Measurements from ENCODE around the gene FBXL2. TPM values are rescaled to one million over a fixed set of nuclear protein-coding genes. Genes with fewer than 3 reads are reported as not detected.

FBXL2 gene
- total RNA-seq, 1 experiment from 2014 or later: 9.8 TPM

DNA sequence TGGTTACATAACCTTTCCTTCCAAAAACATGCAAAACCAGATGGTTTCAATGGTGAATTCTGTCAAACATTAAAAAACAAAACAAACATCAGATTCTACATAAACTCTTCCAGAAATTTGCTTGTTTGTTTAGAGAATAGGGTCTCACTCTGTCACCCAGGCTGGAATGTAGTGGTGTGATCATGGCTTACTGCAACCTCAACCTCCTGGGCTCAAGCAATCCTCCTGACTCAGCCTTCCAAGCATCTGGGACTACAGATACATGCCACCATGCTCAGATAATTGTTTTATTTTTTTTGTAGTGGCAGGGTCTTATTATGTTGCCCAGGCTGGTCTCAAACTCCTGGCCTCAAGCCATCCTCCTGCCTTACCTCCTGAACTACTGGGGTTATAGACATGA is 36.1 kb downstream of the FBXL2 start:
- TF ChIP-seq, protein P1, sequence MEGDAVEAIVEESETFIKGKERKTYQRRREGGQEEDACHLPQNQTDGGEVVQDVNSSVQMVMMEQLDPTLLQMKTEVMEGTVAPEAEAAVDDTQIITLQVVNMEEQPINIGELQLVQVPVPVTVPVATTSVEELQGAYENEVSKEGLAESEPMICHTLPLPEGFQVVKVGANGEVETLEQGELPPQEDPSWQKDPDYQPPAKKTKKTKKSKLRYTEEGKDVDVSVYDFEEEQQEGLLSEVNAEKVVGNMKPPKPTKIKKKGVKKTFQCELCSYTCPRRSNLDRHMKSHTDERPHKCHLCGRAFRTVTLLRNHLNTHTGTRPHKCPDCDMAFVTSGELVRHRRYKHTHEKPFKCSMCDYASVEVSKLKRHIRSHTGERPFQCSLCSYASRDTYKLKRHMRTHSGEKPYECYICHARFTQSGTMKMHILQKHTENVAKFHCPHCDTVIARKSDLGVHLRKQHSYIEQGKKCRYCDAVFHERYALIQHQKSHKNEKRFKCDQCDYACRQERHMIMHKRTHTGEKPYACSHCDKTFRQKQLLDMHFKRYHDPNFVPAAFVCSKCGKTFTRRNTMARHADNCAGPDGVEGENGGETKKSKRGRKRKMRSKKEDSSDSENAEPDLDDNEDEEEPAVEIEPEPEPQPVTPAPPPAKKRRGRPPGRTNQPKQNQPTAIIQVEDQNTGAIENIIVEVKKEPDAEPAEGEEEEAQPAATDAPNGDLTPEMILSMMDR (IDR thresholded peaks at IDR 0.05; ENCODE audit: unreplicated experiment): no peak
- DNase-seq (ENCODE audit: unreplicated experiment): no peak
- intact Hi-C loops (cut with micrococcal nuclease): no loop called here
- Mint-ChIP-seq H3K9me3 (ENCODE audit: unreplicated experiment) (no peaks in the 10 kb centered on the region), H3K4me3 (ENCODE audit: unreplicated experiment) (no peak overlapping the region), H3K27ac (ENCODE audit: low read depth, unreplicated experiment) (no peak overlapping the region), H3K4me1 (ENCODE audit: insufficient read depth, unreplicated experiment) (peaks cover 16% of the 10 kb centered on the region), H3K27me3 (ENCODE audit: insufficient read depth, unreplicated experiment) (no peaks in the 10 kb centered on the region), H3K36me3 (ENCODE audit: insufficient read depth, unreplicated experiment) (peaks cover 6% of the 10 kb centered on the region)
- ChIA-PET CTCF (no interaction called here), POLR2A (interaction anchor here (0.7 to 1.0 kb wide), 2 partner anchors 8 to 67 kb away, joined by 3 read pairs; no protein-coding TSS in a partner anchor)
- no TSS peak for BruUV-seq (replicated peaks)

DNA sequence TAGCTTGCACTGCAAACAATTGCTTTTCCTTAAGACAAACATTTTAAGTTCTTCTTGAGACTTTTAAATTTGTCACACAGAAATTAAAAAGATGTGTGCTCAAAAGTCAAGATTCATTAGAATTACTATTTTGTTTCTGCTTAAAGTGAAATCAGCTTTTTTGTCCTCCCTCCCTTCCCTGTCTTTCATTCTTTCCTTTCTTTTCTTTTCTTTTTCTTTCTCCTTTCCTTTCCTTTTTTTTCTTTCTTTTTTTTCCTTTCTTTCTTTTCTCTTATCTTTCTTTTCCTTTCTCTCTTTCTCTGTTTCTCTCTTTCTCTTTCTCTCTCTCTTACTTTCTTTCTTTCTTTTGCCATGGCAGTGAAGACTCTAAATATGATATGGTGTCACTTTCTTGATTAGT is 37.8 kb downstream of the FBXL2 start:
- H3K27ac Mint-ChIP-seq (ENCODE audit: low read depth, unreplicated experiment): no peak overlapping the region

DNA sequence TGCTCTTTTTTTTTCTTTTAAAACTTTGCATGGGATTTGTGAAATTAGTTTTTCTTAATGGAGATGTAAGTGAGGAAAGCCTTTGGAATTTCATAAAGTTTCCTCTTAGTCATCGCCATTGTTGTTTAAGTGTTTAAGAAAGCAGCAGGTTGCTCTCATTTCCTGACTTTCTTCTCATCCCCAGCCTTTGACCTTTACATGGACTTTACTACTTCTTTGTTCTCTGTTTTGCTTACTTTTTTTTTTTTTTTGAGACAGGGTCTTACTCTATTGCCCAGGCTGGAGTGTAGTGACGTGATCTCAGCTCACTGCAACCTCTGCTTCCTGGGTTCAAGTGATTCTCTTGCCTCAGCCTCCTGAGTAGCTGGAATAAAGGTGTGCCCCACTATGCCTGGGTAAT is 38.6 kb downstream of the FBXL2 start:
- H3K27me3 Mint-ChIP-seq (ENCODE audit: insufficient read depth, unreplicated experiment): no peaks in the 10 kb centered on the region
- H3K9me3 Mint-ChIP-seq (ENCODE audit: unreplicated experiment): no peaks in the 10 kb centered on the region
- no TSS peak for BruUV-seq (replicated peaks)
- H3K27ac Mint-ChIP-seq (ENCODE audit: low read depth, unreplicated experiment): peak overlapping the region; percentile 52
- DNase-seq (ENCODE audit: unreplicated experiment): peak; percentile 52
- intact Hi-C loops (cut with micrococcal nuclease): no loop called here
- no peak overlapping the region for H3K4me3 Mint-ChIP-seq (ENCODE audit: unreplicated experiment)
- peaks cover 11% of the 10 kb centered on the region for H3K36me3 Mint-ChIP-seq (ENCODE audit: insufficient read depth, unreplicated experiment)
- TF ChIP-seq, protein P1 (IDR thresholded peaks at IDR 0.05; ENCODE audit: unreplicated experiment): no peak
- POLR2A ChIA-PET: interaction anchor here (1.1 kb wide), 1 partner anchor 16 kb away, joined by 3 read pairs; no protein-coding TSS in a partner anchor
- CTCF ChIA-PET: no interaction called here
- peaks cover 18% of the 10 kb centered on the region for H3K4me1 Mint-ChIP-seq (ENCODE audit: insufficient read depth, unreplicated experiment)

More for the DNA sequence above, 37.8 kb downstream of the FBXL2 start:
- POLR2A ChIA-PET: no interaction called here
- Mint-ChIP-seq H3K36me3 (ENCODE audit: insufficient read depth, unreplicated experiment) (peaks cover 6% of the 10 kb centered on the region), H3K4me3 (ENCODE audit: unreplicated experiment) (no peak overlapping the region), H3K4me1 (ENCODE audit: insufficient read depth, unreplicated experiment) (peaks cover 18% of the 10 kb centered on the region), H3K27me3 (ENCODE audit: insufficient read depth, unreplicated experiment) (no peaks in the 10 kb centered on the region), H3K9me3 (ENCODE audit: unreplicated experiment) (no peaks in the 10 kb centered on the region)
- BruUV-seq (replicated peaks): no TSS peak
- no peak for DNase-seq (ENCODE audit: unreplicated experiment)
- CTCF ChIA-PET: no interaction called here
- intact Hi-C loops (cut with micrococcal nuclease): no loop called here
- TF ChIP-seq, protein P1 (IDR thresholded peaks at IDR 0.05; ENCODE audit: unreplicated experiment): no peak

DNA sequence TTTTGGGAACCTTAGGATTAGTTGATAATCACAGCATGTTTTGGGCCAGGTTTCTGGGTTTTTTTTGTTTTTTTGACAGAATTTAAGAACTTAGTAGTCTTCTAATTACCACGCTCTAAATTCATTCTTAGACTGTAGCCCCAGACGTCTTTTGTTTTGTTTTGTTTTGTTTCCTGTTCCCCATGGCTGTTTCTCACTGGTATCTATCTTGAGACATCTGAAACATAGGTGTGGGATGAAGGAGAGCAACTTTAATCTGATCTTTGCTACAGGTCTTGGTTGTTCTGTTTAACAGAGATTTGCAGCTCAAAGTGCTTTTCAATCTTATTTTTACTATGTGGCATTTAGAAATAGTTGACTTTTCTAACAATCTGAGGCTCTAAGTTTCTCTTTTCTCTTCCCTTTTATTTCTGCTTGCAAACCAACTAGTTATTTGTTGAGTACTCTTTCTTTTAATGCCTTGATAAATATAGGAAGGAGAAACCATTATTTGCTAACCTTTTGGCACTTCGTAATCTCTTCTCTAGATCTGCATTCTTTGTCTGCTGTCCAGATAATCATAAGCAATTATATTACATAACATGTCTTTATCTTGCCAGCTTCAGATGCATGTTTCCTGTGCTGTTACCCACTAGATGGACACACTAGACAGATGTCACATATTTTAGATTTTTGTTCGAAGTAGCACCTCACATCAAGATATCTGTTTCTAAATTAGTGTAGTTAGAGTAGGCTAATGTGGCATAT is 40.9 kb downstream of the FBXL2 start:
- TF ChIP-seq, protein P1 (IDR thresholded peaks at IDR 0.05; ENCODE audit: unreplicated experiment): no peak
- intact Hi-C loops (cut with micrococcal nuclease): no loop called here
- Mint-ChIP-seq H3K36me3 (ENCODE audit: insufficient read depth, unreplicated experiment) (peaks cover 13% of the 10 kb centered on the region), H3K27ac (ENCODE audit: low read depth, unreplicated experiment) (no peak overlapping the region), H3K9me3 (ENCODE audit: unreplicated experiment) (no peaks in the 10 kb centered on the region), H3K4me3 (ENCODE audit: unreplicated experiment) (no peak overlapping the region), H3K4me1 (ENCODE audit: insufficient read depth, unreplicated experiment) (peaks cover 27% of the 10 kb centered on the region), H3K27me3 (ENCODE audit: insufficient read depth, unreplicated experiment) (no peaks in the 10 kb centered on the region)
- ChIA-PET POLR2A (interaction anchor here (1.3 kb wide), 1 partner anchor 40 kb away, joined by 3 read pairs; no protein-coding TSS in a partner anchor), CTCF (interaction anchor here (0.7 to 1.3 kb wide), 2 partner anchors 159 to 186 kb away, joined by 3 read pairs; no protein-coding TSS in a partner anchor)
- DNase-seq (ENCODE audit: unreplicated experiment): no peak
- no TSS peak for BruUV-seq (replicated peaks)
